GM12891 (cell line): ENCODE measurements around the gene PRR14L.

Experiments
- PAX5 ChIP-seq: IDR thresholded peaks from 2 replicates; pipeline ENCODE4 v1.6.1; 2011; ENCODE audit warnings: low read length, moderate library complexity, mild to moderate bottlenecking; ENCODE audit not compliant: insufficient read depth, severe bottlenecking
- POLR2A ChIP-seq: IDR thresholded peaks from 2 replicates; pipeline ENCODE4 v1.6.1; 2011; ENCODE audit warnings: low read depth, low read length, control low read depth
- POLR2AphosphoS5 ChIP-seq: IDR thresholded peaks from 2 replicates; pipeline ENCODE4 v1.6.1; 2011; ENCODE audit warnings: low read depth, low read length, control low read depth
- SPI1 ChIP-seq: IDR thresholded peaks from 2 replicates; pipeline ENCODE4 v1.6.1; 2011; ENCODE audit warnings: low read depth, low read length, control low read depth
- TAF1 ChIP-seq: IDR thresholded peaks from 2 replicates; pipeline ENCODE4 v1.6.1; 2011; ENCODE audit warnings: low read depth, low read length, control low read depth

DNA sequence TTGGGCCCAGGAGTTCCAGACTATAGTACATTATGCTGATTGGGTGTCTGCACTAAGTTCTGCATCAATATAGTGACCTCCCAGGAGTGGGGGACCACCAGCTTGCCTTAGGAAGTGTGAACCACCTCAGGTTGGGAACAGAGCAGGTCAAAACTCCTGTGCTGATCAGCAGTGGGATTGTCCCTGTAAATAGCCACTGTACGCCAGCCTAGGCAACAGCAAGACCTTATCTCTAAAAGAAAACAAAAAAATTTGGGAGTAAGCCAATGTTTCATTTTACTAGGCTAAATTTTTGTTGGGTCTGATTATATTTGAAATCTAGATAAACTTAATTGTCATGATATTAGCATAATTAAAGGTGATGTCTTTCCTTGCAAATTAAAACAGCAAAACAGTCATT, 7.3 kb upstream of the PRR14L start:
- TF ChIP-seq POLR2A = no peak
- no peak for TF ChIP-seq POLR2AphosphoS5
- no peak for TF ChIP-seq PAX5
- TF ChIP-seq TAF1 = no peak
- no peak for TF ChIP-seq SPI1
